Activated effector memory CD4-positive, alpha-beta T cell treated with Interleukin-2 at 50 U/mL for 16 hours (primary cell): ENCODE results near the gene UQCRQ.

Experiments used
- DNase-seq: peaks from one replicate; pipeline ENCODE4 v3.0.0-alpha.2; 2020

UQCRQ gene

GRCh38 chr5:132916086-132916485 is 49.6 kb downstream of the UQCRQ start:
- DNase-seq, result no peak
